A673 (cell line): Measurements from ENCODE around the gene FOXA2. TPM values are rescaled to one million over a fixed set of nuclear protein-coding genes. Genes with fewer than 3 reads are reported as not detected.

Source experiments
- BruUV-seq: library from RNA; stranded (reverse); fragments of 400-500 nt; replicated peaks from 2 replicates; lab custom pipeline; 2021; lab: Mats Ljungman, UMichigan
- CTCF ChIA-PET: fragments of 300-600 bp; sonication (Branson Sonifier 250); formaldehyde crosslinking; loops from one replicate; lab custom pipeline; 2022; ENCODE audit warnings: antibody characterized with exemption; lab: Charles Lee
- POLR2A ChIA-PET: fragments of 300-600 bp; sonication (Branson Sonifier 250); formaldehyde crosslinking; loops from one replicate; lab custom pipeline; 2022; ENCODE audit warnings: antibody characterized with exemption; ENCODE audit not compliant: low non-redundant PET; lab: Charles Lee
- DNase-seq: peaks from one replicate; pipeline ENCODE4 v3.0.0-alpha.2; 2015; ENCODE audit warnings: low spot score
- H3K27ac ChIP-seq: fragments of 200-600 bp; sonication (generic); 2 replicates; pipeline ENCODE4 v1.5.1; 2016; ENCODE audit warnings: mixed run types, low read depth, mild to moderate bottlenecking, mixed read lengths, antibody characterized with exemption, low read length; ENCODE audit not compliant: poor library complexity, severe bottlenecking
- H3K27me3 ChIP-seq: fragments of 200-600 bp; sonication (generic); replicated peaks from 2 replicates; pipeline ENCODE4 v1.6.1; 2017; ENCODE audit warnings: mixed run types, low read depth, mild to moderate bottlenecking, mixed read lengths, antibody characterized with exemption, low read length; ENCODE audit not compliant: insufficient read depth, poor library complexity
- H3K36me3 ChIP-seq: fragments of 200-600 bp; sonication (generic); 2 replicates; pipeline ENCODE4 v1.6.1; 2016; ENCODE audit warnings: mixed run types, mild to moderate bottlenecking, mixed read lengths, antibody characterized with exemption, low read length; ENCODE audit not compliant: insufficient read depth, poor library complexity, severe bottlenecking
- H3K4me1 ChIP-seq: fragments of 200-600 bp; sonication (generic); 2 replicates; pipeline ENCODE4 v1.6.1; 2017; ENCODE audit warnings: mixed run types, mild to moderate bottlenecking, mixed read lengths, antibody characterized with exemption, low read length; ENCODE audit not compliant: insufficient read depth, poor library complexity, severe bottlenecking
- H3K4me3 ChIP-seq: fragments of 200-600 bp; sonication (generic); 2 replicates; pipeline ENCODE4 v1.5.1; 2016; ENCODE audit warnings: low read depth, mixed run types, mild to moderate bottlenecking, mixed read lengths, low read length; ENCODE audit not compliant: poor library complexity, severe bottlenecking
- H3K9me3 ChIP-seq: fragments of 200-600 bp; sonication (generic); 2 replicates; pipeline ENCODE4 v1.6.1; 2016; ENCODE audit warnings: mixed run types, low read depth, mild to moderate bottlenecking, mixed read lengths, antibody characterized with exemption, low read length; ENCODE audit not compliant: poor library complexity, severe bottlenecking
- EZH2 ChIP-seq: fragments of 200-600 bp; sonication (generic); IDR thresholded peaks from 2 replicates; pipeline ENCODE4 v1.6.1; 2017; ENCODE audit warnings: borderline replicate concordance, low read depth, mild to moderate bottlenecking, mixed read lengths, antibody characterized with exemption, low read length; ENCODE audit not compliant: poor library complexity, severe bottlenecking
- intact Hi-C: fragments of 100-400 bp; cut with micrococcal nuclease; formaldehyde crosslinking; loops from one replicate; pipeline ENCODE4 v1.10.0; 2022; ENCODE audit not compliant: unreplicated experiment
- total RNA-seq: library from RNA; stranded (reverse); gene quantifications from 2 replicates; pipeline ENCODE4 v1.2.3, GENCODE V29; 2021
- TF ChIP-seq, protein P1 (sequence below): fragments of 300-800, 200-600 bp; sonication (generic); conservative IDR thresholded peaks from 2 replicates; pipeline ENCODE4 v1.5.1; 2017; ENCODE audit warnings: low read depth, mild to moderate bottlenecking, antibody characterized with exemption, low read length, moderate library complexity, mixed read lengths

FOXA2 gene
- total RNA-seq, 1 experiment from 2014 or later, result not detected

DNA sequence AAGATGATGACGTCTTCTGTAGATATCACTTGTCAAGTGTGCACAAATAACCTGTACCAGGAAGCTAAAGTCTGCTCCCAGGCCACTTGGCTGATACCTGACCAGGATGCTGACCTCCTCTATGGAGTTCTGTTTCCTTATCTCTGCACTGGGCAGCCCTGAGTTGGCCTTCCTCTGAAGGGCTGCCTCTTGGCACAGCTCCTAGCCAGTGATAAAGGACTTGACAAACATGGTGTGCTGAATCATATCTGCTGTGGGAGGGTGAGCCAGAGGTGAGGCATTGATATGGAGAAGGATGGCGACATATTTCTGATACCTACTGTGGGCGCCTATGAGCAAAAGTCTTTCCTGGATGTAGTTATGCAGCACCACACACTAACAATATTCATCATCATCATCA, 32.8 kb upstream of the FOXA2 start:
- CTCF ChIA-PET, result no interaction called here
- intact Hi-C loops, result no loop called here
- DNase-seq, result no peak
- no TSS peak for BruUV-seq
- POLR2A ChIA-PET, result no interaction called here
- H3K27me3 ChIP-seq, result peaks cover 25% of the 10 kb centered on the region
- TF ChIP-seq, protein P1, sequence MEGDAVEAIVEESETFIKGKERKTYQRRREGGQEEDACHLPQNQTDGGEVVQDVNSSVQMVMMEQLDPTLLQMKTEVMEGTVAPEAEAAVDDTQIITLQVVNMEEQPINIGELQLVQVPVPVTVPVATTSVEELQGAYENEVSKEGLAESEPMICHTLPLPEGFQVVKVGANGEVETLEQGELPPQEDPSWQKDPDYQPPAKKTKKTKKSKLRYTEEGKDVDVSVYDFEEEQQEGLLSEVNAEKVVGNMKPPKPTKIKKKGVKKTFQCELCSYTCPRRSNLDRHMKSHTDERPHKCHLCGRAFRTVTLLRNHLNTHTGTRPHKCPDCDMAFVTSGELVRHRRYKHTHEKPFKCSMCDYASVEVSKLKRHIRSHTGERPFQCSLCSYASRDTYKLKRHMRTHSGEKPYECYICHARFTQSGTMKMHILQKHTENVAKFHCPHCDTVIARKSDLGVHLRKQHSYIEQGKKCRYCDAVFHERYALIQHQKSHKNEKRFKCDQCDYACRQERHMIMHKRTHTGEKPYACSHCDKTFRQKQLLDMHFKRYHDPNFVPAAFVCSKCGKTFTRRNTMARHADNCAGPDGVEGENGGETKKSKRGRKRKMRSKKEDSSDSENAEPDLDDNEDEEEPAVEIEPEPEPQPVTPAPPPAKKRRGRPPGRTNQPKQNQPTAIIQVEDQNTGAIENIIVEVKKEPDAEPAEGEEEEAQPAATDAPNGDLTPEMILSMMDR, result no peak
- TF ChIP-seq EZH2, result no peak
- H3K4me3 ChIP-seq, result no peak overlapping the region
- no peak overlapping the region for H3K27ac ChIP-seq
- H3K9me3 ChIP-seq, result no peaks in the 10 kb centered on the region
- no peaks in the 10 kb centered on the region for H3K36me3 ChIP-seq
- H3K4me1 ChIP-seq, result no peaks in the 10 kb centered on the region

DNA sequence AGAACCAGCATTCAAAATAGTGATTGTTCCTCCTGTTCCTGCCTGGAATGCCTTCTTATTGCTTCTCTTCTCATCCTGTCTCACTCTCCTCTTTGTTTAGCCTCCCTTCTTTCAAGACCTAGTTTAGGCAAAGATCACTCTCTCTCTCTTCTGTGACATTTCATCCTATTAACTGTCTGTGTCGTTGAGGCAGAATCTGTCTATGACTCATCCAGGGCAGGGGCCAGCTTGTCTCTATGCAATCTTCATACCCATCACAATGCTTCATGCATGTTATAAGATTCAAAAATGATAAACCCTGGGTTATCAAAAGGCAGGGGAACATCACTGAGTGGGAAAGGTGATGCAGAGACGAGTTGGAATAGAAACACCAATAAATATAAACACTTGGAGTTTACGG, 32.2 kb upstream of the FOXA2 start:
- no TSS peak for BruUV-seq
- intact Hi-C loops, result no loop called here
- Histone ChIP-seq H3K36me3 (no peaks in the 10 kb centered on the region), H3K4me1 (no peaks in the 10 kb centered on the region), H3K9me3 (no peaks in the 10 kb centered on the region), H3K27ac (no peak overlapping the region), H3K4me3 (no peak overlapping the region), H3K27me3 (peaks cover 25% of the 10 kb centered on the region)
- ChIA-PET CTCF (no interaction called here), POLR2A (no interaction called here)
- no peak for DNase-seq
- TF ChIP-seq, protein P1, result no peak
- no peak for TF ChIP-seq EZH2

DNA sequence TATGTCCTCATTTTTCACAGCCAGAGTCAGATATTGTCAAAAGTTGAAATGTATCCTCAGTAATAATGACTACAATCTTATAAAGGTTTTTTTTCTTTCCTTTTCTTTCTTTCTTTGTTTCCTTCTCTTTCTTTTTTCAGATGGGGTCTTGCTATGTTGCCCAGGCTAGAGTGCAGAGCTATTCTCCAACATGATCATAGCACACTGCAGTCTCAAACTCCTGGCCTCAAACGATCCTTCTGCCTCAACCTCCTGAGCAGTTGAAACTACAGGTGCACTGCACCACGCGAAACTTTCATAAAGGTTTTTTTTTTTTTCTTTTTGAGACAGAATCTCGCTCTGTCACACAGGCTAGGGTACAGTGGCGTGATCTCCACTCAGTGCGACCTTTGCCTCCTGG, 31.1 kb upstream of the FOXA2 start:
- no peaks in the 10 kb centered on the region for H3K36me3 ChIP-seq
- no peak overlapping the region for H3K4me3 ChIP-seq
- CTCF ChIA-PET, result no interaction called here
- BruUV-seq, result no TSS peak
- intact Hi-C loops, result no loop called here
- POLR2A ChIA-PET, result no interaction called here
- H3K9me3 ChIP-seq, result no peaks in the 10 kb centered on the region
- TF ChIP-seq, protein P1, result no peak
- no peak for TF ChIP-seq EZH2
- H3K27me3 ChIP-seq, result peaks cover 23% of the 10 kb centered on the region
- H3K4me1 ChIP-seq, result no peaks in the 10 kb centered on the region
- no peak overlapping the region for H3K27ac ChIP-seq
- DNase-seq, result no peak
